ENCODE results near the gene CFB. TPM values are rescaled to one million over a fixed set of nuclear protein-coding genes. Genes with fewer than 3 reads are reported as not detected.

The CFB gene
- total and polyA plus RNA-seq, 9 of the 15 experiments (the other 6 are each of a cell fraction or from before 2014, with no cell fraction given), result 0.08 to 0.91 (median 0.22) TPM; not detected in 4

DNA sequence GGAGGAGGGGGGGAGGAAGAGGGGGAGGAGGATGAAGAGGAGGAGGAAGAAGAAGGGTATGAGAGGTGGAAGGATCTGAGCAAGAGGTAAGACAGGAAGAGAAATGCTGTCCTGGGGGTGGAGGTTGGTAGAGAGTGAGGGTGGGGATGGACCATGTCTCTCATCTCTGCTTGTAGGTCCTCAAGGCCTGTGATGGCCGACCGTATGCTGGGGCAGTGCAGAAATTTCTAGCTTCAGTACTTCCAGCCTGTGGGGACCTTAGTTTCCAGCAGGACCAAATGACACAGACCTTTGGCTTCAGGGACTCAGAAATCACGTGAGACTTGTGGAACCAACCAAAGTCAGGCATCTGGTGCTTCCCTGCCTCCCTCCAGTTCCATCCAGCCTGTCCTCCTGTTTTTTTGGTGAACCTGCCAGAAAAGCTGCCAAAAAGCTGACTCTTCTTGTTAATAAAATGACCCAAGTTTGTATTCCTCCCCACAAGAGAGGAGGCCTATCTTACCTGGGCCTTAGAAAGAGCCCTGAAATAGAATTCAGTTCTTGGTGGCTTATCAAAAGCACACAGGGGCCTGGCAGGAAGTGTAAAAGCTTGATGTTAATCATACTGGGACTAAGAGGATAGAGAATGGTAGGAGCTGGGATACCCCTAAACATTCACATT, 33.5 kb downstream of the CFB start (continued):
- TF ChIP-seq, protein P1, sequence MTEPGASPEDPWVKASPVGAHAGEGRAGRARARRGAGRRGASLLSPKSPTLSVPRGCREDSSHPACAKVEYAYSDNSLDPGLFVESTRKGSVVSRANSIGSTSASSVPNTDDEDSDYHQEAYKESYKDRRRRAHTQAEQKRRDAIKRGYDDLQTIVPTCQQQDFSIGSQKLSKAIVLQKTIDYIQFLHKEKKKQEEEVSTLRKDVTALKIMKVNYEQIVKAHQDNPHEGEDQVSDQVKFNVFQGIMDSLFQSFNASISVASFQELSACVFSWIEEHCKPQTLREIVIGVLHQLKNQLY (CRISPR knock-in tag; conservative IDR thresholded peaks at IDR 0.05), result no peak
- TF ChIP-seq, protein P2, sequence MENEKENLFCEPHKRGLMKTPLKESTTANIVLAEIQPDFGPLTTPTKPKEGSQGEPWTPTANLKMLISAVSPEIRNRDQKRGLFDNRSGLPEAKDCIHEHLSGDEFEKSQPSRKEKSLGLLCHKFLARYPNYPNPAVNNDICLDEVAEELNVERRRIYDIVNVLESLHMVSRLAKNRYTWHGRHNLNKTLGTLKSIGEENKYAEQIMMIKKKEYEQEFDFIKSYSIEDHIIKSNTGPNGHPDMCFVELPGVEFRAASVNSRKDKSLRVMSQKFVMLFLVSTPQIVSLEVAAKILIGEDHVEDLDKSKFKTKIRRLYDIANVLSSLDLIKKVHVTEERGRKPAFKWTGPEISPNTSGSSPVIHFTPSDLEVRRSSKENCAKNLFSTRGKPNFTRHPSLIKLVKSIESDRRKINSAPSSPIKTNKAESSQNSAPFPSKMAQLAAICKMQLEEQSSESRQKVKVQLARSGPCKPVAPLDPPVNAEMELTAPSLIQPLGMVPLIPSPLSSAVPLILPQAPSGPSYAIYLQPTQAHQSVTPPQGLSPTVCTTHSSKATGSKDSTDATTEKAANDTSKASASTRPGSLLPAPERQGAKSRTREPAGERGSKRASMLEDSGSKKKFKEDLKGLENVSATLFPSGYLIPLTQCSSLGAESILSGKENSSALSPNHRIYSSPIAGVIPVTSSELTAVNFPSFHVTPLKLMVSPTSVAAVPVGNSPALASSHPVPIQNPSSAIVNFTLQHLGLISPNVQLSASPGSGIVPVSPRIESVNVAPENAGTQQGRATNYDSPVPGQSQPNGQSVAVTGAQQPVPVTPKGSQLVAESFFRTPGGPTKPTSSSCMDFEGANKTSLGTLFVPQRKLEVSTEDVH (IDR thresholded peaks at IDR 0.05; ENCODE audit: low read depth, partially characterized antibody), result no peak
- TF ChIP-seq CCAR2 (IDR thresholded peaks at IDR 0.05; ENCODE audit: low read depth, low read length) (no peak), ZNF696 (CRISPR knock-in tag; conservative IDR thresholded peaks at IDR 0.05) (no peak), ZNF253 (CRISPR knock-in tag; conservative IDR thresholded peaks at IDR 0.05) (no peak), HNRNPH1 (optimal IDR thresholded peaks at IDR 0.05; ENCODE audit: low read depth, low read length) (no peak), SMARCA4 (IDR thresholded peaks at IDR 0.05) (peak; percentile 79), FOXJ2 (tag; IDR thresholded peaks at IDR 0.05) (0 out of 2 replicates have a peak, but pooled peaks have one; percentile 20), GABPB1 (CRISPR knock-in tag; IDR thresholded peaks at IDR 0.05) (no peak), DPF2 (IDR thresholded peaks at IDR 0.05) (peak; percentile 81), DACH1 (IDR thresholded peaks at IDR 0.05; ENCODE audit: partially characterized antibody) (no peak), HMG20A (CRISPR knock-in tag; conservative IDR thresholded peaks at IDR 0.05) (no peak), E2F3 (CRISPR knock-in tag; IDR thresholded peaks at IDR 0.05) (no peak)
- TF ChIP-seq, protein P3, sequence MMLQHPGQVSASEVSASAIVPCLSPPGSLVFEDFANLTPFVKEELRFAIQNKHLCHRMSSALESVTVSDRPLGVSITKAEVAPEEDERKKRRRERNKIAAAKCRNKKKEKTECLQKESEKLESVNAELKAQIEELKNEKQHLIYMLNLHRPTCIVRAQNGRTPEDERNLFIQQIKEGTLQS (IDR thresholded peaks at IDR 0.05), result no peak
- TF ChIP-seq, protein P3 (CRISPR knock-in tag; conservative IDR thresholded peaks at IDR 0.05), result no peak
- TF ChIP-seq, protein P4, sequence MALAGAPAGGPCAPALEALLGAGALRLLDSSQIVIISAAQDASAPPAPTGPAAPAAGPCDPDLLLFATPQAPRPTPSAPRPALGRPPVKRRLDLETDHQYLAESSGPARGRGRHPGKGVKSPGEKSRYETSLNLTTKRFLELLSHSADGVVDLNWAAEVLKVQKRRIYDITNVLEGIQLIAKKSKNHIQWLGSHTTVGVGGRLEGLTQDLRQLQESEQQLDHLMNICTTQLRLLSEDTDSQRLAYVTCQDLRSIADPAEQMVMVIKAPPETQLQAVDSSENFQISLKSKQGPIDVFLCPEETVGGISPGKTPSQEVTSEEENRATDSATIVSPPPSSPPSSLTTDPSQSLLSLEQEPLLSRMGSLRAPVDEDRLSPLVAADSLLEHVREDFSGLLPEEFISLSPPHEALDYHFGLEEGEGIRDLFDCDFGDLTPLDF (CRISPR knock-in tag; IDR thresholded peaks at IDR 0.05), result no peak
- TF ChIP-seq, protein P5, sequence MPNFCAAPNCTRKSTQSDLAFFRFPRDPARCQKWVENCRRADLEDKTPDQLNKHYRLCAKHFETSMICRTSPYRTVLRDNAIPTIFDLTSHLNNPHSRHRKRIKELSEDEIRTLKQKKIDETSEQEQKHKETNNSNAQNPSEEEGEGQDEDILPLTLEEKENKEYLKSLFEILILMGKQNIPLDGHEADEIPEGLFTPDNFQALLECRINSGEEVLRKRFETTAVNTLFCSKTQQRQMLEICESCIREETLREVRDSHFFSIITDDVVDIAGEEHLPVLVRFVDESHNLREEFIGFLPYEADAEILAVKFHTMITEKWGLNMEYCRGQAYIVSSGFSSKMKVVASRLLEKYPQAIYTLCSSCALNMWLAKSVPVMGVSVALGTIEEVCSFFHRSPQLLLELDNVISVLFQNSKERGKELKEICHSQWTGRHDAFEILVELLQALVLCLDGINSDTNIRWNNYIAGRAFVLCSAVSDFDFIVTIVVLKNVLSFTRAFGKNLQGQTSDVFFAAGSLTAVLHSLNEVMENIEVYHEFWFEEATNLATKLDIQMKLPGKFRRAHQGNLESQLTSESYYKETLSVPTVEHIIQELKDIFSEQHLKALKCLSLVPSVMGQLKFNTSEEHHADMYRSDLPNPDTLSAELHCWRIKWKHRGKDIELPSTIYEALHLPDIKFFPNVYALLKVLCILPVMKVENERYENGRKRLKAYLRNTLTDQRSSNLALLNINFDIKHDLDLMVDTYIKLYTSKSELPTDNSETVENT (CRISPR knock-in tag; IDR thresholded peaks at IDR 0.05), result no peak
- TF ChIP-seq, protein P6, sequence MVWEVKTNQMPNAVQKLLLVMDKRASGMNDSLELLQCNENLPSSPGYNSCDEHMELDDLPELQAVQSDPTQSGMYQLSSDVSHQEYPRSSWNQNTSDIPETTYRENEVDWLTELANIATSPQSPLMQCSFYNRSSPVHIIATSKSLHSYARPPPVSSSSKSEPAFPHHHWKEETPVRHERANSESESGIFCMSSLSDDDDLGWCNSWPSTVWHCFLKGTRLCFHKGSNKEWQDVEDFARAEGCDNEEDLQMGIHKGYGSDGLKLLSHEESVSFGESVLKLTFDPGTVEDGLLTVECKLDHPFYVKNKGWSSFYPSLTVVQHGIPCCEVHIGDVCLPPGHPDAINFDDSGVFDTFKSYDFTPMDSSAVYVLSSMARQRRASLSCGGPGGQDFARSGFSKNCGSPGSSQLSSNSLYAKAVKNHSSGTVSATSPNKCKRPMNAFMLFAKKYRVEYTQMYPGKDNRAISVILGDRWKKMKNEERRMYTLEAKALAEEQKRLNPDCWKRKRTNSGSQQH (CRISPR knock-in tag; IDR thresholded peaks at IDR 0.05), result no peak
